ENCODE results near the gene AGAP1. TPM values are rescaled to one million over a fixed set of nuclear protein-coding genes. Genes with fewer than 3 reads are reported as not detected.

Gene AGAP1
- total RNA-seq, 1 donor, result 18.5 TPM

DNA sequence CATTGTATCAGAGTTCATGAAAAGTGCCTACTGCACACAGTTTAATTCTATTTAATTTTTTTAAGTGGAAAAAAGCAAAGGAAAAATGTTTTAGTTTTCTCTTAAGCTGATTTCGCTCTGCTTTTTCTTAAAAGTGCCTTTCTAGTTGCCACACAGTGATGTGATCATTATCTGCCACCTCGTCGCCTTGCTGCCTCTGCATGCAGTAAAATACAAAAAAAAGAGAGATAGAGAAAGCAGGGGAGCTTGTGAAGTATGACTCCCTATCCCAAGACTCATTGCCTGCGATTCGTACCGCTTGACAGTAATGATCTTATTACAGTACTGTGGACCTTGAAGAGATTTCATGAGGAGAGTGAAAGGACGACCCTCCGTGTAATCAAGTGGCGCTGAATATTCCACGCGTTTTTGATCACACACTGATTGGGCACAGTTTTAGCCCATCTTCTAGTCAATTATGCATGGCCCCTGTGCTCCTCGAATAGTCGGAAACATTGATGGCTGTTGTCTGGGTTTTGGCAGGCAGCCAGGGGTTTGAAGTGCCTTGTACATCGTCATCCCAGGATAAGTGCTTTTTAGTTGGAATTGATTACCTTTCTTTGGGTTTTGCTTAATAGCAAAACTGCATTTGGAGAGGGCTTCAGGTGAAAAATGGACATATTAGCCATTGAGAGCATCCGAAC is 486.1 kb downstream of the AGAP1 start:
- no peak for TF ChIP-seq CTCF (IDR thresholded peaks at IDR 0.05; ENCODE audit: extremely low read depth, low read depth, low read length)

GRCh38 chr2:235981631-235982030 is 487.8 kb downstream of the AGAP1 start:
- Histone ChIP-seq H3K4me1 (ENCODE audit: insufficient read depth, low read length) (no peaks in the 10 kb centered on the region), H3K36me3 (ENCODE audit: insufficient read depth, low read length) (no peaks in the 10 kb centered on the region), H3K79me2 (ENCODE audit: insufficient read depth, low read length) (no peaks in the 10 kb centered on the region), H2AFZ (ENCODE audit: low read length) (no peak overlapping the region), H3K27ac (ENCODE audit: low read depth, low read length) (no peak overlapping the region), H3K27me3 (ENCODE audit: insufficient read depth, low read length) (no peaks in the 10 kb centered on the region), H4K20me1 (ENCODE audit: insufficient read depth, low read length) (no peaks in the 10 kb centered on the region), H3K9me3 (ENCODE audit: low read depth, low read length) (no peaks in the 10 kb centered on the region), H3K4me3 (ENCODE audit: insufficient read depth, low read length) (no peak overlapping the region), H3K4me2 (ENCODE audit: insufficient read depth, low read length) (no peak overlapping the region)
- DNase-seq (ENCODE audit: insufficient read length, low spot score, missing footprints), result no peak
- no peak for TF ChIP-seq CTCF (IDR thresholded peaks at IDR 0.05; ENCODE audit: extremely low read depth, low read depth, low read length)

More for the DNA sequence above, 486.1 kb downstream of the AGAP1 start:
- Histone ChIP-seq H3K27me3 (ENCODE audit: insufficient read depth, low read length) (no peaks in the 10 kb centered on the region), H4K20me1 (ENCODE audit: insufficient read depth, low read length) (no peaks in the 10 kb centered on the region), H3K9me3 (ENCODE audit: low read depth, low read length) (no peaks in the 10 kb centered on the region), H3K27ac (ENCODE audit: low read depth, low read length) (no peak overlapping the region), H3K4me1 (ENCODE audit: insufficient read depth, low read length) (no peaks in the 10 kb centered on the region), H3K79me2 (ENCODE audit: insufficient read depth, low read length) (no peaks in the 10 kb centered on the region), H3K36me3 (ENCODE audit: insufficient read depth, low read length) (no peaks in the 10 kb centered on the region), H3K4me3 (ENCODE audit: insufficient read depth, low read length) (no peak overlapping the region), H3K4me2 (ENCODE audit: insufficient read depth, low read length) (no peak overlapping the region), H2AFZ (ENCODE audit: low read length) (no peak overlapping the region)
- no peak for DNase-seq (ENCODE audit: insufficient read length, low spot score, missing footprints)

DNA sequence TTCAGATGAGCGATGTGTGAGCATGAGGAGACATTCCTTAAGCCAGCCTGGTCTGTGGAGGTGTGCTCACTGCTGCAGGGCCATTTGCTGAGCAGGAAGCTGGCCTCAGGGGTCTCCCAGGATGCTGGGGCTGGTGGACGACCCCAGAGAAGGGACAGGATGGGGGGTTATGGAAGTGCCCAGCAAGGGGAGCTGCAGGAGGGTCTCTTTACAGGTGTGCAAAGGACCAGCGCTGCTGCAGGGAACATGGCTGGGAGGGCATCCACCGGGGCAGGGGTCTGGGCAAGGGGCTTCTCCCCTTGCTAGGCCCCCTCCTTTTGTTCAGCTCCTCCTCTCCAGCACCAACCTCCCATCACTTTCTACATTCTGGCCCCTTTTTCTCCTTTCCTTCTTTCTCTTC is 489.2 kb downstream of the AGAP1 start:
- Histone ChIP-seq H3K4me1 (ENCODE audit: insufficient read depth, low read length) (no peaks in the 10 kb centered on the region), H3K4me3 (ENCODE audit: insufficient read depth, low read length) (no peak overlapping the region), H3K9me3 (ENCODE audit: low read depth, low read length) (no peaks in the 10 kb centered on the region), H2AFZ (ENCODE audit: low read length) (no peak overlapping the region), H3K4me2 (ENCODE audit: insufficient read depth, low read length) (no peak overlapping the region), H3K36me3 (ENCODE audit: insufficient read depth, low read length) (no peaks in the 10 kb centered on the region), H3K27me3 (ENCODE audit: insufficient read depth, low read length) (no peaks in the 10 kb centered on the region), H3K27ac (ENCODE audit: low read depth, low read length) (no peak overlapping the region), H3K79me2 (ENCODE audit: insufficient read depth, low read length) (no peaks in the 10 kb centered on the region), H4K20me1 (ENCODE audit: insufficient read depth, low read length) (no peaks in the 10 kb centered on the region)
- no peak for DNase-seq (ENCODE audit: insufficient read length, low spot score, missing footprints)
- no peak for TF ChIP-seq CTCF (IDR thresholded peaks at IDR 0.05; ENCODE audit: extremely low read depth, low read depth, low read length)

- Histone ChIP-seq H3K4me2 (ENCODE audit: insufficient read depth, low read length) (no peak overlapping the region), H3K4me3 (ENCODE audit: insufficient read depth, low read length) (no peak overlapping the region), H3K27ac (ENCODE audit: low read depth, low read length) (no peak overlapping the region), H3K9me3 (ENCODE audit: low read depth, low read length) (no peaks in the 10 kb centered on the region), H3K4me1 (ENCODE audit: insufficient read depth, low read length) (no peaks in the 10 kb centered on the region), H3K36me3 (ENCODE audit: insufficient read depth, low read length) (no peaks in the 10 kb centered on the region), H2AFZ (ENCODE audit: low read length) (no peak overlapping the region), H4K20me1 (ENCODE audit: insufficient read depth, low read length) (peaks cover 4% of the 10 kb centered on the region), H3K79me2 (ENCODE audit: insufficient read depth, low read length) (no peaks in the 10 kb centered on the region), H3K27me3 (ENCODE audit: insufficient read depth, low read length) (no peaks in the 10 kb centered on the region)
- no peak for TF ChIP-seq CTCF (IDR thresholded peaks at IDR 0.05; ENCODE audit: extremely low read depth, low read depth, low read length)
- DNase-seq (ENCODE audit: insufficient read length, low spot score, missing footprints), result no peak
Measured at GRCh38 chr2:235984552-235984951, 490.7 kb downstream of the AGAP1 start.
